GM23248 (cell line): ENCODE data around the gene PACS1. TPM values are rescaled to one million over a fixed set of nuclear protein-coding genes. Genes with fewer than 3 reads are reported as not detected.

Experiments used
- DNase-seq: peaks from one replicate; pipeline ENCODE4 v3.0.0-alpha.2; 2015
- H2AFZ ChIP-seq: fragments of 200-600 bp; sonication (generic); 2 replicates; pipeline ENCODE4 v1.6.1; 2016; ENCODE audit warnings: antibody characterized with exemption
- H3F3A ChIP-seq: fragments of 200-600 bp; sonication (generic); 2 replicates; pipeline ENCODE4 v1.6.1; 2016; ENCODE audit warnings: mild to moderate bottlenecking, antibody characterized with exemption, mixed run types; ENCODE audit not compliant: insufficient read depth
- H3K27ac ChIP-seq: fragments of 200-600 bp; sonication (generic); 2 replicates; pipeline ENCODE4 v1.5.1; 2016; ENCODE audit warnings: mild to moderate bottlenecking
- H3K27me3 ChIP-seq: fragments of 200-600 bp; sonication (generic); replicated peaks from 2 replicates; pipeline ENCODE4 v1.6.1; 2016; ENCODE audit warnings: mild to moderate bottlenecking; ENCODE audit not compliant: insufficient read depth
- H3K36me3 ChIP-seq: fragments of 200-600 bp; sonication (generic); 2 replicates; pipeline ENCODE4 v1.6.1; 2016; ENCODE audit warnings: low read depth, mild to moderate bottlenecking
- H3K4me1 ChIP-seq: fragments of 200-600 bp; sonication (generic); 2 replicates; pipeline ENCODE4 v1.6.1; 2016; ENCODE audit warnings: mild to moderate bottlenecking; ENCODE audit not compliant: insufficient read depth
- H3K4me2 ChIP-seq: fragments of 200-600 bp; sonication (generic); one replicate; pipeline ENCODE4 v1.6.1; 2016; ENCODE audit warnings: mild to moderate bottlenecking; ENCODE audit not compliant: unreplicated experiment
- H3K4me3 ChIP-seq: fragments of 200-600 bp; sonication (generic); 2 replicates; pipeline ENCODE4 v1.5.1; 2016; ENCODE audit warnings: mild to moderate bottlenecking
- H3K79me2 ChIP-seq: fragments of 200-600 bp; sonication (generic); 2 replicates; pipeline ENCODE4 v1.6.1; 2016; ENCODE audit warnings: mild to moderate bottlenecking; ENCODE audit not compliant: insufficient read depth
- H3K9ac ChIP-seq: fragments of 200-600 bp; sonication (generic); 2 replicates; pipeline ENCODE4 v1.6.1; 2016; ENCODE audit warnings: mild to moderate bottlenecking
- H3K9me2 ChIP-seq: fragments of 200-600 bp; sonication (generic); 2 replicates; pipeline ENCODE4 v1.6.1; 2016; ENCODE audit warnings: mixed run types, mild to moderate bottlenecking, moderate library complexity; ENCODE audit not compliant: insufficient read depth
- H3K9me3 ChIP-seq: fragments of 200-600 bp; sonication (generic); one replicate; pipeline ENCODE4 v1.6.1; 2017; ENCODE audit warnings: low read depth
- H4K20me1 ChIP-seq: fragments of 200-600 bp; sonication (generic); 2 replicates; pipeline ENCODE4 v1.6.0; 2016; ENCODE audit not compliant: insufficient read depth
- EZH2 ChIP-seq: fragments of 200-600 bp; sonication (generic); IDR thresholded peaks from 2 replicates; pipeline ENCODE4 v1.6.1; 2018; ENCODE audit warnings: antibody characterized with exemption, mild to moderate bottlenecking; ENCODE audit not compliant: insufficient read depth, poor library complexity, severe bottlenecking
- EZH2phosphoT487 ChIP-seq: fragments of 200-600 bp; sonication (generic); IDR thresholded peaks from 2 replicates; pipeline ENCODE4 v1.6.1; 2018; ENCODE audit warnings: antibody characterized with exemption, moderate library complexity, mild to moderate bottlenecking, low read depth; ENCODE audit not compliant: insufficient read depth
- WGBS, 2 experiments: methylation state at CpG; one replicate each; pipeline ENCODE4 v1.1.6; 2015 to 2017; ENCODE audit warnings: low lambda C conversion rate in 2 of 2, low coverage in 1 of 2; ENCODE audit errors: missing lambda C conversion rate in 2 of 2; 5-methylcytosine and 5-hydroxymethylcytosine counted together
- in situ Hi-C: fragments of 300-500 bp; cut with MboI; formaldehyde crosslinking; loops from 2 replicates; pipeline ENCODE4 v1.15.0; 2020
- polyA plus RNA-seq: library from polyadenylated mRNA; unstranded; fragments of >200 nt; fragmentation: Nextera tagmentation; extraction: Ambion mirVana; gene quantifications from 2 replicates; pipeline ENCODE4 v1.2.1, GENCODE V29; 2016
- total RNA-seq: library from RNA; depleted of rRNA; stranded (reverse); fragments of >200 nt; shearing (Covaris generic); gene quantifications from 2 replicates; pipeline ENCODE4 v1.2.3, GENCODE V29; 2014

PACS1 gene
- total and polyA plus RNA-seq, 2 experiments from 2014 or later: 33.2 to 48.9 TPM

- Histone ChIP-seq H3K9ac (no peak overlapping the region), H3K27me3 (no peaks in the 10 kb centered on the region), H3K27ac (no peak overlapping the region), H3K4me3 (no peak overlapping the region), H3K79me2 (peaks cover 15% of the 10 kb centered on the region), H3K36me3 (no peaks in the 10 kb centered on the region), H3K9me3 (no peaks in the 10 kb centered on the region), H3K9me2 (no peaks in the 10 kb centered on the region), H3K4me2 (no peak overlapping the region), H3F3A (peaks cover 21% of the 10 kb centered on the region), H4K20me1 (no peaks in the 10 kb centered on the region), H2AFZ (no peak overlapping the region), H3K4me1 (no peaks in the 10 kb centered on the region)
- 49 to 52% methylated on average over 6 of the region's 6 CpGs for whole genome bisulfite sequencing, 2 experiments
- TF ChIP-seq EZH2 (no peak), EZH2phosphoT487 (no peak)
- in situ Hi-C loops: no loop called here
- DNase-seq: peak; percentile 47
Measured at GRCh38 chr11:66281001-66281400, 210.9 kb downstream of the PACS1 start.

- no peak overlapping the region for H2AFZ ChIP-seq
- WGBS, 2 experiments: 18 to 28% methylated on average over 11 to 19 of the region's 20 CpGs
- H3K36me3 ChIP-seq: no peaks in the 10 kb centered on the region
- no peaks in the 10 kb centered on the region for H3K9me2 ChIP-seq
- no peak for DNase-seq
- no peaks in the 10 kb centered on the region for H3K9me3 ChIP-seq
- H3F3A ChIP-seq: peaks cover 21% of the 10 kb centered on the region
- H3K4me2 ChIP-seq: no peak overlapping the region
- in situ Hi-C loops: no loop called here
- peaks cover under 1% of the 10 kb centered on the region; the same call in 1 of the 2 replicates for H3K4me1 ChIP-seq
- no peaks in the 10 kb centered on the region for H4K20me1 ChIP-seq
- TF ChIP-seq EZH2: no peak
- no peak overlapping the region for H3K27ac ChIP-seq
- H3K4me3 ChIP-seq: no peak overlapping the region
- no peaks in the 10 kb centered on the region for H3K27me3 ChIP-seq
- H3K79me2 ChIP-seq: peaks cover 24% of the 10 kb centered on the region
- H3K9ac ChIP-seq: no peak overlapping the region
Measured at GRCh38 chr11:66281776-66282467, 211.8 kb downstream of the PACS1 start.

GRCh38 chr11:66282468-66283455 lies 212.7 kb downstream of the PACS1 start:
- H3K36me3 ChIP-seq: no peaks in the 10 kb centered on the region
- in situ Hi-C loops: no loop called here
- peaks cover 32% of the 10 kb centered on the region for H3K79me2 ChIP-seq
- H3K4me2 ChIP-seq: no peak overlapping the region
- no peaks in the 10 kb centered on the region for H4K20me1 ChIP-seq
- no peak overlapping the region for H2AFZ ChIP-seq
- TF ChIP-seq EZH2phosphoT487 (no peak), EZH2 (no peak)
- H3K9me2 ChIP-seq: no peaks in the 10 kb centered on the region
- H3F3A ChIP-seq: peaks cover 21% of the 10 kb centered on the region
- peak overlapping the region; percentile 27; the same call in 1 of the 2 replicates for H3K27ac ChIP-seq
- H3K4me1 ChIP-seq: peaks cover 9% of the 10 kb centered on the region; the same call in 1 of the 2 replicates
- peak; percentile 99 for DNase-seq
- no peak overlapping the region for H3K4me3 ChIP-seq
- H3K9ac ChIP-seq: 0 out of 2 replicates have a peak overlapping the region, but pooled peaks have one; percentile 21
- 26 to 27% methylated on average over 19 to 21 of the region's 35 CpGs for WGBS, 2 experiments
- H3K9me3 ChIP-seq: no peaks in the 10 kb centered on the region
- no peaks in the 10 kb centered on the region for H3K27me3 ChIP-seq

GRCh38 chr11:66283461-66284105 lies 213.5 kb downstream of the PACS1 start:
- H2AFZ ChIP-seq: no peak overlapping the region
- H3F3A ChIP-seq: peaks cover 21% of the 10 kb centered on the region
- TF ChIP-seq EZH2: no peak
- TF ChIP-seq EZH2phosphoT487: no peak
- H3K27ac ChIP-seq: no peak overlapping the region
- in situ Hi-C loops: no loop called here
- H3K27me3 ChIP-seq: no peaks in the 10 kb centered on the region
- H3K36me3 ChIP-seq: no peaks in the 10 kb centered on the region
- H3K4me3 ChIP-seq: no peak overlapping the region
- H4K20me1 ChIP-seq: no peaks in the 10 kb centered on the region
- H3K9me2 ChIP-seq: no peaks in the 10 kb centered on the region
- H3K4me2 ChIP-seq: no peak overlapping the region
- H3K9me3 ChIP-seq: no peaks in the 10 kb centered on the region
- WGBS, 2 experiments: 62 to 68% methylated on average over 2 to 13 of the region's 14 CpGs
- DNase-seq: no peak
- peaks cover 14% of the 10 kb centered on the region; the same call in 1 of the 2 replicates for H3K4me1 ChIP-seq
- H3K79me2 ChIP-seq: peaks cover 41% of the 10 kb centered on the region
- no peak overlapping the region for H3K9ac ChIP-seq
